Activated effector memory CD4-positive, alpha-beta T cell treated with Interleukin-2 at 50 U/mL for 16 hours (primary cell): ENCODE measurements around the gene SMIM28.
"Not testable (repeated sequence)": the region's sequence is repeated elsewhere in the genome, so short reads cannot be mapped to it uniquely, and the experiment has no call there.

Experiments
- DNase-seq: peaks from one replicate; pipeline ENCODE4 v3.0.0-alpha.2; 2020

SMIM28 gene

GRCh38 chr6:138377844-138378243 is at the start of gene SMIM28:
Gene SMIM28 (plus strand): TSS chr6:138377905. CDS start chr6:138378073, 168 bp downstream.
- no peak for DNase-seq

- no peak for DNase-seq
Observed at GRCh38 chr6:138328210-138328609, 49.5 kb upstream of the SMIM28 start.

- no peak for DNase-seq
Observed at GRCh38 chr6:138330763-138331162, 46.9 kb upstream of the SMIM28 start.

- no peak for DNase-seq
Observed at GRCh38 chr6:138331444-138331843, 46.3 kb upstream of the SMIM28 start.

- no peak for DNase-seq
Observed at GRCh38 chr6:138331984-138332383, 45.7 kb upstream of the SMIM28 start.

GRCh38 chr6:138334000-138334399 is 43.7 kb upstream of the SMIM28 start:
- DNase-seq = no peak

GRCh38 chr6:138334963-138335362 is 42.7 kb upstream of the SMIM28 start:
- no peak for DNase-seq

GRCh38 chr6:138336221-138336620 is 41.5 kb upstream of the SMIM28 start:
- no peak for DNase-seq

GRCh38 chr6:138337076-138337475 is 40.6 kb upstream of the SMIM28 start:
- DNase-seq = no peak

- no peak for DNase-seq
Observed at GRCh38 chr6:138339024-138339423, 38.7 kb upstream of the SMIM28 start.

- DNase-seq = no peak
Observed at GRCh38 chr6:138341176-138341575, 36.5 kb upstream of the SMIM28 start.

GRCh38 chr6:138343112-138343511 is 34.6 kb upstream of the SMIM28 start:
- DNase-seq = no peak

GRCh38 chr6:138345565-138346285 is 32.0 kb upstream of the SMIM28 start:
- DNase-seq = no peak

GRCh38 chr6:138346302-138347195 is 31.2 kb upstream of the SMIM28 start:
- DNase-seq = no peak

- DNase-seq = no peak
Observed at GRCh38 chr6:138347864-138348263, 29.8 kb upstream of the SMIM28 start.

- no peak for DNase-seq
Observed at GRCh38 chr6:138349891-138350290, 27.8 kb upstream of the SMIM28 start.

GRCh38 chr6:138357928-138358327 is 19.8 kb upstream of the SMIM28 start:
- DNase-seq = no peak

GRCh38 chr6:138368684-138369083 is 9.0 kb upstream of the SMIM28 start:
- DNase-seq = not testable (repeated sequence)

- DNase-seq = no peak
Observed at GRCh38 chr6:138370631-138371451, 6.9 kb upstream of the SMIM28 start.

GRCh38 chr6:138371452-138371711 is 6.3 kb upstream of the SMIM28 start:
- DNase-seq = no peak

GRCh38 chr6:138371720-138372119 is 6.0 kb upstream of the SMIM28 start:
- DNase-seq = no peak

GRCh38 chr6:138372711-138373463 is 4.8 kb upstream of the SMIM28 start:
- DNase-seq = no peak

GRCh38 chr6:138374230-138374629 is 3.5 kb upstream of the SMIM28 start:
- no peak for DNase-seq
